Natural killer cell (primary cell): ENCODE results near the gene GASK1A. TPM values are rescaled to one million over a fixed set of nuclear protein-coding genes. Genes with fewer than 3 reads are reported as not detected.
"Not testable (repeated sequence)": the region's sequence is repeated elsewhere in the genome, so short reads cannot be mapped to it uniquely, and the experiment has no call there.

Experiments
- ATAC-seq, 3 donors: fragments of 150-1000 bp in 2 of 3; fragments of 200-7000 bp in 1 of 3; cut with Tn5 transposase; 1 replicate in 1 of 3; 2 replicates in 2 of 3; pipeline ENCODE4 v1.10.0; 2021; ENCODE audit warnings: mild to moderate bottlenecking in 2 of 3, moderate library complexity in 2 of 3
- DNase-seq, 2 donors: peaks; one replicate each; pipeline versions ENCODE4 v3.0.0 to v3.0.0-alpha.2; 2013 to 2021; ENCODE audit warnings: mixed read lengths in 1 of 2
- H3K27ac ChIP-seq: one replicate; pipeline ENCODE4 v1.5.1; 2013; ENCODE audit warnings: mild to moderate bottlenecking, low read length
- H3K27me3 ChIP-seq: one replicate; pipeline ENCODE4 v1.6.1; 2013; ENCODE audit warnings: low read length; ENCODE audit not compliant: control insufficient read depth, insufficient read depth
- H3K36me3 ChIP-seq: one replicate; pipeline ENCODE4 v1.6.1; 2013; ENCODE audit warnings: low read length; ENCODE audit not compliant: control insufficient read depth, insufficient read depth
- H3K4me1 ChIP-seq: one replicate; pipeline ENCODE4 v1.6.1; 2013; ENCODE audit warnings: low read length; ENCODE audit not compliant: control insufficient read depth, insufficient read depth
- H3K4me3 ChIP-seq: one replicate; pipeline ENCODE4 v1.5.1; 2013; ENCODE audit warnings: low read length
- H3K9me3 ChIP-seq: one replicate; pipeline ENCODE4 v1.6.1; 2013; ENCODE audit warnings: low read length; ENCODE audit not compliant: control insufficient read depth, insufficient read depth
- H3K27ac Mint-ChIP-seq, 2 donors: one replicate each; pipeline ENCODE4 v1.8.0; 2022; ENCODE audit warnings: mild to moderate bottlenecking in 2 of 2, mixed read lengths in 2 of 2, moderate library complexity in 1 of 2
- H3K27me3 Mint-ChIP-seq, 2 donors: one replicate each; pipeline ENCODE4 v1.8.0; 2022; ENCODE audit warnings: low read depth in 2 of 2, mixed read lengths in 2 of 2
- H3K36me3 Mint-ChIP-seq: one replicate; pipeline ENCODE4 v1.8.0; 2022; ENCODE audit warnings: mixed read lengths
- H3K4me1 Mint-ChIP-seq, 2 donors: one replicate each; pipeline ENCODE4 v1.8.0; 2022; ENCODE audit warnings: mixed read lengths in 2 of 2
- H3K4me3 Mint-ChIP-seq: one replicate; pipeline ENCODE4 v1.8.0; 2022; ENCODE audit warnings: mild to moderate bottlenecking, moderate library complexity, mixed read lengths
- H3K9me3 Mint-ChIP-seq, 2 donors: one replicate each; pipeline ENCODE4 v1.8.0; 2022; ENCODE audit warnings: mixed read lengths in 2 of 2
- WGBS: methylation state at CpG from one replicate; pipeline ENCODE4 v1.1.7; 2013; ENCODE audit warnings: missing lambda C conversion rate; ENCODE audit not compliant: insufficient coverage; 5-methylcytosine and 5-hydroxymethylcytosine counted together
- intact Hi-C: fragments of 100-400 bp; cut with micrococcal nuclease; formaldehyde crosslinking; loops from one replicate; pipeline ENCODE4 v1.14.2; 2022
- total RNA-seq, 4 donors: library from RNA; stranded (reverse); fragments of 120-200 nt in 1 of 4; gene quantifications; one replicate each; pipeline versions ENCODE4 v1.2.3 to v1.2.4, GENCODE V29; 2013 to 2022
- TF ChIP-seq, protein P1 (sequence below): fragments of 200-600 bp; IDR thresholded peaks from one replicate; pipeline ENCODE4 v1.8.0; 2022; ENCODE audit warnings: antibody characterized with exemption

The GASK1A gene
- total RNA-seq, 3 donors from 2014 or later (not counting 1 experiment from before 2014, with no cell fraction given) = 0.12 to 0.34 TPM; not detected in 1

DNA sequence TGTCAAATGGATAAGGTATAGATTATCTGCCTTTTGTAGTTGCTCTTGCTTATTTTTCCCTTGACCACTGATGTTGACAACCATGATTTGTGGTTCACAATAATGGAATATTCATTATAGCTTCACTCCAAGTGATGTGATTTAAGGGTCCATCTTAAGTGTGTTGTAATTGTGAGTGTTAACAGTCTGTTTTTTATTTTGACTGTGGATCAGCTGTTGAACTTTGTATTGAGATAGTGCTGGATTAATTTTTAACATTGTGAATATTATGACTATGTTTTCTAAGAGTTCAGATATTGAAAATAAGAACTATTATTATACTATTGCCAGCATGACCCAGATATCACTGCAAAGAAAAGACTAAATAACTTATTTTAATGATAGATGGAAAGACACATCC, 8.6 kb upstream of the GASK1A start:
- no peaks in the 10 kb centered on the region for H3K36me3 Mint-ChIP-seq

DNA sequence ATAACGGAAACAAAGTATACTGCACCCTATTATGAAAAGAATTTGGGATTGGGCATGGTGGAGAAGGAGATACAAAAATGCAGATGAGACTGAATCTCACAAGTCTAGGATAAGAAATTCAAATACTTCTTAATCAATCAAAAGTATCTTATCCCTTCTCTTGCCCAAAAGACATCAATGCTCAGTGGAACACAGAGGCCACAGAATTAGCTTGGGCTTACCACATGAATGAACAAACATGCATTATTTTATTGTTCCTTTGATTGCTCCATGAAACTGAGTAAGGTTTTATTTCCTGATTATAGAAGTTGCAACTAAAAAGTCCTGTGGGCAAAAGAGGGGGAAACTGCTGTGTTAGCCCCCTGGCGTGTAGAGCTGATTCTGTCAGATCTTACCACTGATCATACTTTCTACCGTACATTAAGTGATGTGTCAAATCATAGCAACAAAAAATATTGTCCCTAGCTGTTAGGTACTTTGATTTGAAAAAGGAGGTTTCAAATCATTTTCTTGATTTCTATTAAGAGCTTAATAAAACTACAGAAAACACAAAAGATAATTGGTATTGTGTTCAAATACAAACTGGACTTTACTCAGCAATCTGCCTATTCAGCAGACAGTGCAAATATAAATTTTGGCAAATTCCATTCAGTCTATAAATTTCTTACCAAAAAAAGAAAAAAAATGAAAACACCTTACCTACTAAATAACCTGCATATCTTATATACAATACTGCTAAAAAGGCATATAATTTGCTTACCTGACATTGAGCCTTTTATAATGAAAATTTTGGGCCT, 7.9 kb upstream of the GASK1A start:
- Histone ChIP-seq H3K27ac (no peak overlapping the region), H3K9me3 (peaks cover 11% of the 10 kb centered on the region), H3K36me3 (no peaks in the 10 kb centered on the region), H3K4me3 (no peak overlapping the region), H3K4me1 (no peaks in the 10 kb centered on the region), H3K27me3 (no peaks in the 10 kb centered on the region)
- intact Hi-C loops = no loop called here
- no CpG with 5 or more reads among the region's 3 CpGs for WGBS
- ATAC-seq (no peak), DNase-seq (no peak)
- peaks cover 2 to 8% of the 10 kb centered on the region in 2 donors for H3K9me3 Mint-ChIP-seq
- H3K27me3 Mint-ChIP-seq = peaks cover 8 to 16% of the 10 kb centered on the region in 2 donors
- no peak overlapping the region for H3K4me3 Mint-ChIP-seq
- H3K4me1 Mint-ChIP-seq = no peaks in the 10 kb centered on the region
- TF ChIP-seq, protein P1, sequence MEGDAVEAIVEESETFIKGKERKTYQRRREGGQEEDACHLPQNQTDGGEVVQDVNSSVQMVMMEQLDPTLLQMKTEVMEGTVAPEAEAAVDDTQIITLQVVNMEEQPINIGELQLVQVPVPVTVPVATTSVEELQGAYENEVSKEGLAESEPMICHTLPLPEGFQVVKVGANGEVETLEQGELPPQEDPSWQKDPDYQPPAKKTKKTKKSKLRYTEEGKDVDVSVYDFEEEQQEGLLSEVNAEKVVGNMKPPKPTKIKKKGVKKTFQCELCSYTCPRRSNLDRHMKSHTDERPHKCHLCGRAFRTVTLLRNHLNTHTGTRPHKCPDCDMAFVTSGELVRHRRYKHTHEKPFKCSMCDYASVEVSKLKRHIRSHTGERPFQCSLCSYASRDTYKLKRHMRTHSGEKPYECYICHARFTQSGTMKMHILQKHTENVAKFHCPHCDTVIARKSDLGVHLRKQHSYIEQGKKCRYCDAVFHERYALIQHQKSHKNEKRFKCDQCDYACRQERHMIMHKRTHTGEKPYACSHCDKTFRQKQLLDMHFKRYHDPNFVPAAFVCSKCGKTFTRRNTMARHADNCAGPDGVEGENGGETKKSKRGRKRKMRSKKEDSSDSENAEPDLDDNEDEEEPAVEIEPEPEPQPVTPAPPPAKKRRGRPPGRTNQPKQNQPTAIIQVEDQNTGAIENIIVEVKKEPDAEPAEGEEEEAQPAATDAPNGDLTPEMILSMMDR = no peak
- no peaks in the 10 kb centered on the region for H3K36me3 Mint-ChIP-seq
- no peak overlapping the region for H3K27ac Mint-ChIP-seq

More for the DNA sequence above, 8.6 kb upstream of the GASK1A start:
- Mint-ChIP-seq H3K4me3 (no peak overlapping the region), H3K9me3 (peaks cover 2 to 8% of the 10 kb centered on the region in 2 donors), H3K27me3 (peaks cover 8 to 11% of the 10 kb centered on the region in 2 donors), H3K27ac (no peak overlapping the region), H3K4me1 (no peaks in the 10 kb centered on the region)
- Histone ChIP-seq H3K27me3 (no peaks in the 10 kb centered on the region), H3K36me3 (no peaks in the 10 kb centered on the region), H3K9me3 (peaks cover 11% of the 10 kb centered on the region), H3K4me3 (no peak overlapping the region), H3K27ac (no peak overlapping the region), H3K4me1 (no peaks in the 10 kb centered on the region)
- DNase-seq (no peak), ATAC-seq (no peak)
- intact Hi-C loops = no loop called here
- TF ChIP-seq, protein P1 = no peak

DNA sequence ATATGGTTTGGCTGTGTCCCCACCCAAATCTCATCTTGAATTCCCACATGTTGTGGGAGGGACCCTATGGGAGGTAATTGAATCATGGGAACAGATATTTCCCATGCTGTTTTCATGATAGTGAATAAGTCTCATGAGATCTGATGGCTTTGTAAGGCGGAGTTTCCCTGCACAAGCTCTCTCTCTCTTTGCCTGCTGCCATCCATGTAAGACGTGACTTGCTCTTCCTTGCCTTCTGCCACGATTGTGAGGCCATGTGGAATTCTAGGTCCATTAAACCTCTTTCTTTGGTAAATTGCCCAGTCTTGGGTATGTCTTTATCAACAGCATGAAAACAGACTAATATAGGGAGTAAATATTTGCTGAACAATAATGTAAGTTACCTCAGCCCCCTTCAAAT, 4.2 kb upstream of the GASK1A start:
- H3K27ac Mint-ChIP-seq, H3K27me3 ChIP-seq, H3K4me1 Mint-ChIP-seq, DNase-seq, H3K4me3 Mint-ChIP-seq, H3K4me1 ChIP-seq, H3K9me3 Mint-ChIP-seq, H3K27ac ChIP-seq, ATAC-seq, H3K36me3 Mint-ChIP-seq, intact Hi-C loops, H3K4me3 ChIP-seq, H3K36me3 ChIP-seq: not testable (repeated sequence)
- 80% methylated on average over 3 of the region's 3 CpGs for WGBS
- H3K9me3 ChIP-seq = peaks cover 11% of the 10 kb centered on the region
- peaks cover 32% of the 10 kb centered on the region in 2 donors for H3K27me3 Mint-ChIP-seq

DNA sequence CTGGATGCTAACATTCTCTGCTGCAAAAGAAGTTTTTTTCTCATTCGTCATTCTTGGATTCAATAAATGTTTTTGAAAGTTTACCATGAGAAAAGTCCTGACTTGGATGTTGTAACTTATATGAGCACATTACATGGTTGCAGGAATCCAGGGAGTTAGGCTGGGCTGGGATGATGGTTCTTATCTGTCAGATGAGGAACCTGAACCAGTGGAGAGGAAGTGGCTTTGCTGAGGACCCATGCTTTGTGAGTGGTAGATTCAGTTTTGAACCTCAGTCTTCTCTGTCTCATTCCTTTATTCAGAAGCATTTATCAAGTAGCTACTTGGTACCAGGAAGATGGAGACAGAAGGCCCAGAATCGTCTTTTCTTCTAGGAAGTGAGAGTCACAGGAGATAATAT, 3.7 kb upstream of the GASK1A start:
- 86% methylated on average over 2 of the region's 2 CpGs for WGBS
- H3K4me1 ChIP-seq = peaks cover 9% of the 10 kb centered on the region
- TF ChIP-seq, protein P1 = no peak
- H3K27ac ChIP-seq = no peak overlapping the region
- intact Hi-C loops = no loop called here
- DNase-seq (no peak), ATAC-seq (no peak)
- H3K9me3 ChIP-seq = peaks cover 11% of the 10 kb centered on the region
- Mint-ChIP-seq H3K36me3 (no peaks in the 10 kb centered on the region), H3K4me3 (no peak overlapping the region), H3K9me3 (peaks cover 2 to 8% of the 10 kb centered on the region in 2 donors), H3K27ac (no peak overlapping the region), H3K4me1 (peaks cover 7 to 8% of the 10 kb centered on the region in 2 donors), H3K27me3 (peaks cover 33 to 37% of the 10 kb centered on the region in 2 donors)
- H3K27me3 ChIP-seq = peaks cover 7% of the 10 kb centered on the region
- no peak overlapping the region for H3K4me3 ChIP-seq
- H3K36me3 ChIP-seq = no peaks in the 10 kb centered on the region
